HUES6 (cell line): ENCODE data around the gene GRID1.

Experiments used
- H3K27ac ChIP-seq: 2 replicates; pipeline ENCODE4 v1.7.0; 2013; ENCODE audit warnings: low read depth, mild to moderate bottlenecking, low read length, inconsistent platforms
- H3K27me3 ChIP-seq: 2 replicates; pipeline ENCODE4 v1.6.1; 2013; ENCODE audit warnings: low read length; ENCODE audit not compliant: control insufficient read depth, insufficient read depth
- H3K36me3 ChIP-seq: 2 replicates; pipeline ENCODE4 v1.6.1; 2013; ENCODE audit warnings: low read length; ENCODE audit not compliant: control insufficient read depth, insufficient read depth
- H3K4me1 ChIP-seq: 2 replicates; pipeline ENCODE4 v1.6.1; 2013; ENCODE audit warnings: low read length; ENCODE audit not compliant: control insufficient read depth, insufficient read depth
- H3K4me3 ChIP-seq: 2 replicates; pipeline ENCODE4 v1.5.1; 2013; ENCODE audit warnings: low read depth, low read length
- H3K9ac ChIP-seq: one replicate; pipeline ENCODE4 v1.6.1; 2013; ENCODE audit warnings: mild to moderate bottlenecking, low read length
- H3K9me3 ChIP-seq: 2 replicates; pipeline ENCODE4 v1.6.1; 2013; ENCODE audit warnings: low read depth, low read length; ENCODE audit not compliant: control insufficient read depth, insufficient read depth

Gene GRID1

GRCh38 chr10:85667638-85668233 is 698.9 kb downstream of the GRID1 start:
- Histone ChIP-seq H3K9me3 (no peaks in the 10 kb centered on the region; the same call in none of the 2 replicates), H3K4me3 (peak overlapping the region; percentile 14), H3K36me3 (no peaks in the 10 kb centered on the region), H3K27ac (no peak overlapping the region), H3K9ac (no peak overlapping the region), H3K27me3 (no peaks in the 10 kb centered on the region), H3K4me1 (peaks cover 18% of the 10 kb centered on the region)

GRCh38 chr10:85666987-85667386 is 699.6 kb downstream of the GRID1 start:
- no peak overlapping the region for H3K27ac ChIP-seq
- H3K27me3 ChIP-seq: no peaks in the 10 kb centered on the region
- no peak overlapping the region for H3K9ac ChIP-seq
- no peaks in the 10 kb centered on the region for H3K36me3 ChIP-seq
- H3K4me1 ChIP-seq: peaks cover 18% of the 10 kb centered on the region
- H3K9me3 ChIP-seq: peaks cover 2% of the 10 kb centered on the region
- H3K4me3 ChIP-seq: no peak overlapping the region

GRCh38 chr10:85666102-85666501 is 700.5 kb downstream of the GRID1 start:
- H3K9ac ChIP-seq: no peak overlapping the region
- H3K27me3 ChIP-seq: no peaks in the 10 kb centered on the region
- no peaks in the 10 kb centered on the region for H3K36me3 ChIP-seq
- H3K4me1 ChIP-seq: peaks cover 18% of the 10 kb centered on the region
- H3K9me3 ChIP-seq: peaks cover 2% of the 10 kb centered on the region; the same call in 1 of the 2 replicates
- H3K4me3 ChIP-seq: no peak overlapping the region
- H3K27ac ChIP-seq: no peak overlapping the region

GRCh38 chr10:85665681-85666080 is 700.9 kb downstream of the GRID1 start:
- H3K36me3 ChIP-seq: no peaks in the 10 kb centered on the region
- H3K9me3 ChIP-seq: peaks cover 2% of the 10 kb centered on the region; the same call in 1 of the 2 replicates
- peaks cover 18% of the 10 kb centered on the region for H3K4me1 ChIP-seq
- H3K4me3 ChIP-seq: no peak overlapping the region
- no peak overlapping the region for H3K9ac ChIP-seq
- H3K27ac ChIP-seq: no peak overlapping the region
- H3K27me3 ChIP-seq: no peaks in the 10 kb centered on the region

DNA sequence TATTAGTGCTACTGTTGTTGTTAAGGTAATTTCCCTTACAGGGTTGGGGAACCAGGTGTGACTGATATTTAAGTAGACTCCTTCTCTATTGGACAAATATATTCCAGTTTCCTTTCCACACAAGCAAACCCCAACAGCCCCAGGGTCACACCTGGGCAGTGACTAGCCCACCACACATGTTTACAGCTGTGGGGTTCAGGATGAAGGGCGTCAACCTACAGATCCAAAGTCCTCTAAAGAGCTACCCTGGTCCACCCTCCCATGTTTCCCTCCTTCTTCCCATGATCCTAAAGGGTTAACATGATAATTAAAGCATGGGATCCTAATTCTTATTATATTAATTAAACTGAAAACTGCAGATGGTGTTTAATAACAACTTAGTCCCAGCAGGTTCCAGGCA is 701.5 kb downstream of the GRID1 start:
- Histone ChIP-seq H3K27me3 (no peaks in the 10 kb centered on the region), H3K4me3 (no peak overlapping the region), H3K27ac (no peak overlapping the region), H3K36me3 (no peaks in the 10 kb centered on the region), H3K4me1 (peaks cover 18% of the 10 kb centered on the region), H3K9ac (no peak overlapping the region), H3K9me3 (peaks cover 2% of the 10 kb centered on the region; the same call in 1 of the 2 replicates)

GRCh38 chr10:85661123-85661522 is 705.5 kb downstream of the GRID1 start:
- H3K9ac ChIP-seq: no peak overlapping the region
- H3K4me1 ChIP-seq: no peaks in the 10 kb centered on the region
- no peak overlapping the region for H3K27ac ChIP-seq
- H3K4me3 ChIP-seq: no peak overlapping the region
- H3K27me3 ChIP-seq: no peaks in the 10 kb centered on the region
- H3K9me3 ChIP-seq: peaks cover 2% of the 10 kb centered on the region; the same call in 1 of the 2 replicates
- H3K36me3 ChIP-seq: no peaks in the 10 kb centered on the region

DNA sequence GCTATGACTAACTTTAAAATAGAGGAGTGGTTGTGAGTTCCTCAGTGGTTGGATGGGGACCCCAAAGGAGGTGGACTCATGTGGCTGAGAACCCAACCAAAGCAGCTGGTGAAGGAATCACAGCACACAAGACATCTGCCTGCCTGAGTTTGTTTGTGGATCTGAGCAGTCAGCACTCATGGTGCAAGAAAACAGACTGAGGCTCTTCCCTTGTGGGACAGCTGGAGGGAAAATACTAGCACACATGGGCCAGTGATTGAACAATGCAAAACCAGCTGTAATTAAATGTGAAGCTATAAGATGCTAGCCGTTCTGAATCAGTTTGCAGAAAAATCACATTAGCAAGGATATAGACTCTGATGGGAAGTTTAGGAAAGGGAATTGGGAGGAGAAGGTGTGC is 707.3 kb downstream of the GRID1 start:
- H3K9ac ChIP-seq: no peak overlapping the region
- H3K36me3 ChIP-seq: no peaks in the 10 kb centered on the region
- H3K9me3 ChIP-seq: peaks cover 2% of the 10 kb centered on the region; the same call in 1 of the 2 replicates
- H3K4me1 ChIP-seq: no peaks in the 10 kb centered on the region
- H3K4me3 ChIP-seq: no peak overlapping the region
- no peak overlapping the region for H3K27ac ChIP-seq
- no peaks in the 10 kb centered on the region for H3K27me3 ChIP-seq

- Histone ChIP-seq H3K27me3 (no peaks in the 10 kb centered on the region), H3K9ac (no peak overlapping the region), H3K4me3 (no peak overlapping the region), H3K4me1 (no peaks in the 10 kb centered on the region), H3K27ac (no peak overlapping the region), H3K36me3 (no peaks in the 10 kb centered on the region), H3K9me3 (peaks cover 2% of the 10 kb centered on the region; the same call in 1 of the 2 replicates)
Measured at GRCh38 chr10:85658518-85658917, 708.1 kb downstream of the GRID1 start.

GRCh38 chr10:85657476-85658113 is 709.0 kb downstream of the GRID1 start:
- Histone ChIP-seq H3K36me3 (no peaks in the 10 kb centered on the region), H3K27ac (no peak overlapping the region), H3K4me3 (no peak overlapping the region), H3K9ac (no peak overlapping the region), H3K9me3 (peaks cover 2% of the 10 kb centered on the region; the same call in 1 of the 2 replicates), H3K27me3 (no peaks in the 10 kb centered on the region), H3K4me1 (no peaks in the 10 kb centered on the region)

DNA sequence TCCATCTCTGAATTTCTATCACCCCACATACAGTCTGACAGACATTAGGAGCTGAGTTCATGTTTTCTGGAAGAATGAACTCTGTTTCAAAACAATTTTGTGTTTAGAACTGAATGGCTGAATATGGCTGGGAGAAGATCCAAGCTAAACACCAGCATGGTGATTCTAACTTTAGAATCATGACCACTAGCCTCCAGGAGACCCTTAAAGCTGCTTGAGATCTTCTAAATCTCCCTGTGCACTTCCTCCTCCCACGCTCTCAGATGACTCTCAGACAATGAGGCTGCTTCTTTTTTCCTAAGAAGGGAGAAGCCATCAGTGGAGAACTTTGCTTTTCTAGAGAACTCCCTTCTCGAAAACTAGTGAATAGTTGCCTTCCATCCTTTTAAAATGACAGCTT is 711.2 kb downstream of the GRID1 start:
- H3K9me3 ChIP-seq: no peaks in the 10 kb centered on the region
- H3K4me1 ChIP-seq: no peaks in the 10 kb centered on the region
- no peaks in the 10 kb centered on the region for H3K36me3 ChIP-seq
- H3K4me3 ChIP-seq: no peak overlapping the region
- no peak overlapping the region for H3K9ac ChIP-seq
- no peaks in the 10 kb centered on the region for H3K27me3 ChIP-seq
- no peak overlapping the region for H3K27ac ChIP-seq

DNA sequence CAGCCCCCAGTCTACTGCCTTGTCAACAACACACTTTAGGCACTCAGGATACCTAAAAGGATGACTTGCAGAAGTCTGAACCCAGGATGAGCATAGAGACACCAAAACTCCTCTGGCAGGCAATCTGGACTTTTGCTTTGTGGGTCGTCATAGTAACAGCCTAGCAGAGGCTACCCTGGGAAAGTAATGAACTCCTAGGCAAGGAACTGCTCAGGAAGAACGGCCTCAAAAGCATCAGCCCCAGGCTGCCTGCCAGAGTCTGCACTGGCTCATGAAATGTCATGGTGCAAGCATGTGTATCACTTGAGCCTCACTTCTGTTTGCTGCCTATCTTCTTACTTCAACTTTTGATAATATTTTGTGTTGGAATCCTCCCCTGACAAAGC is 715.1 kb downstream of the GRID1 start:
- Histone ChIP-seq H3K36me3 (no peaks in the 10 kb centered on the region), H3K27ac (no peak overlapping the region), H3K27me3 (no peaks in the 10 kb centered on the region), H3K4me3 (no peak overlapping the region), H3K9me3 (no peaks in the 10 kb centered on the region), H3K4me1 (no peaks in the 10 kb centered on the region), H3K9ac (no peak overlapping the region)
